Body of pancreas (tissue), 4 donors: ENCODE results near the gene ASTN2. TPM values are rescaled to one million over a fixed set of nuclear protein-coding genes. Genes with fewer than 3 reads are reported as not detected.

Experiments used
- ATAC-seq: fragments of 150-250 bp; one replicate; pipeline ENCODE4 v1.9.1; 2016
- DNase-seq, 4 donors: peaks; one replicate each; pipeline ENCODE4 v3.0.0-alpha.2; 2019
- H3K27ac ChIP-seq, 4 donors: fragments of 200-600 bp; sonication (generic); 1 replicate in 3 of 4; 2 replicates in 1 of 4; pipeline versions ENCODE4 v1.5.1 to v1.6.1; 2016 to 2019; ENCODE audit warnings: mild to moderate bottlenecking in 1 of 4, mixed read lengths in 1 of 4, moderate library complexity in 1 of 4
- H3K27me3 ChIP-seq, 2 donors: fragments of 200-600 bp; sonication (generic); one replicate each; pipeline ENCODE4 v1.6.0; 2016; ENCODE audit warnings: mild to moderate bottlenecking in 1 of 2
- H3K36me3 ChIP-seq, 2 donors: fragments of 200-600 bp; sonication (generic); replicated peaks in 1 of 2; 2 replicates each; pipeline ENCODE4 v1.5.1; 2016; ENCODE audit warnings: low read depth in 2 of 2; ENCODE audit not compliant: insufficient read depth in 1 of 2
- H3K4me1 ChIP-seq: fragments of 200-600 bp; sonication (generic); one replicate; pipeline ENCODE4 v1.6.0; 2016
- H3K4me3 ChIP-seq, 2 donors: fragments of 200-600 bp; sonication (generic); 1 replicate in 1 of 2; 2 replicates in 1 of 2; pipeline ENCODE4 v1.5.1; 2016 to 2019
- H3K9me3 ChIP-seq, 3 donors: fragments of 200-600 bp; sonication (generic); 1 replicate in 2 of 3; 2 replicates in 1 of 3; pipeline ENCODE4 v1.5.1; 2016
- POLR2A ChIP-seq, 3 donors: fragments of 450-650 bp; IDR thresholded peaks; one replicate each; pipeline ENCODE4 v1.6.1; 2016; ENCODE audit warnings: antibody characterized with exemption in 3 of 3, mild to moderate bottlenecking in 2 of 3
- WGBS, 2 donors: methylation state at CpG; one replicate each; pipeline ENCODE4 v1.1.5; 2017; 5-methylcytosine and 5-hydroxymethylcytosine counted together
- intact Hi-C: fragments of 100-400 bp; cut with DNase I; formaldehyde crosslinking; loops from one replicate; pipeline ENCODE4 v1.15.1; 2023
- total RNA-seq, 2 donors: library from RNA; depleted of rRNA; stranded (reverse); fragments of >200 nt; gene quantifications; one replicate each; pipeline ENCODE4 v1.1.0, GENCODE V29; 2016
- TF ChIP-seq, protein P1 (sequence below), 7 experiments: fragments of 450-650 bp in 4 of 7; fragments of 200-600 bp in 3 of 7; sonication (generic) in 3 of 7; IDR thresholded peaks; one replicate each; pipeline ENCODE4 v1.5.1; 2016 to 2019; ENCODE audit warnings: antibody characterized with exemption in 7 of 7

Gene ASTN2
- total RNA-seq, 2 donors from 2014 or later = 8.2 to 9.6 TPM

DNA sequence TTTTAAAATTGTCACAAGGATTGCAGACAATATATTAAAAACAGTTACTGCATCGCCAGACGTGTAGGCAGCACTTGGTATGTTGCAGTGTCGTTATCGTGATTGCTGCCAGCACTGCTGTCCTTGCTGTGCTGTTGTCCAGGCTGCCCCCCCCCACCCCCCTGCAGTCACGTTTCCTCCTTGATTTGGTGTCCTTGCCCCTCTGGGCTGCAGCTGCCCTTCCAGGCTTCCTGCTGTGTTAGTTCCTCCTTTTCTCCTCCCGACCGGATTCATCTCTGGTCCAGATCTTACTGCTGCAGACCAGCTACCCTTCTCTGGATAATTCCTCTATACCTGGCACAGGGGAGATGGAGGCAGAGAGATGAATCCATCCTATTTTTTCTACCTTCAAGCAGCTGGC is 428.8 kb downstream of the ASTN2 start:
- H3K36me3 ChIP-seq = no peaks in the 10 kb centered on the region
- no peak for ATAC-seq
- DNase-seq = no peak
- WGBS, 2 donors = 47 to 54% methylated on average over 6 to 7 of the region's 7 CpGs
- no peaks in the 10 kb centered on the region for H3K4me1 ChIP-seq
- no peaks in the 10 kb centered on the region for H3K27me3 ChIP-seq
- no peak for TF ChIP-seq POLR2A (IDR thresholded peaks at IDR 0.05)
- TF ChIP-seq, protein P1, sequence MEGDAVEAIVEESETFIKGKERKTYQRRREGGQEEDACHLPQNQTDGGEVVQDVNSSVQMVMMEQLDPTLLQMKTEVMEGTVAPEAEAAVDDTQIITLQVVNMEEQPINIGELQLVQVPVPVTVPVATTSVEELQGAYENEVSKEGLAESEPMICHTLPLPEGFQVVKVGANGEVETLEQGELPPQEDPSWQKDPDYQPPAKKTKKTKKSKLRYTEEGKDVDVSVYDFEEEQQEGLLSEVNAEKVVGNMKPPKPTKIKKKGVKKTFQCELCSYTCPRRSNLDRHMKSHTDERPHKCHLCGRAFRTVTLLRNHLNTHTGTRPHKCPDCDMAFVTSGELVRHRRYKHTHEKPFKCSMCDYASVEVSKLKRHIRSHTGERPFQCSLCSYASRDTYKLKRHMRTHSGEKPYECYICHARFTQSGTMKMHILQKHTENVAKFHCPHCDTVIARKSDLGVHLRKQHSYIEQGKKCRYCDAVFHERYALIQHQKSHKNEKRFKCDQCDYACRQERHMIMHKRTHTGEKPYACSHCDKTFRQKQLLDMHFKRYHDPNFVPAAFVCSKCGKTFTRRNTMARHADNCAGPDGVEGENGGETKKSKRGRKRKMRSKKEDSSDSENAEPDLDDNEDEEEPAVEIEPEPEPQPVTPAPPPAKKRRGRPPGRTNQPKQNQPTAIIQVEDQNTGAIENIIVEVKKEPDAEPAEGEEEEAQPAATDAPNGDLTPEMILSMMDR (IDR thresholded peaks at IDR 0.05) = no peak
- H3K27ac ChIP-seq = no peak overlapping the region
- H3K9me3 ChIP-seq = no peaks in the 10 kb centered on the region
- intact Hi-C loops = no loop called here
- H3K4me3 ChIP-seq = no peak overlapping the region

- ATAC-seq = no peak
- no peaks in the 10 kb centered on the region for H3K4me1 ChIP-seq
- no peak for TF ChIP-seq POLR2A (IDR thresholded peaks at IDR 0.05)
- TF ChIP-seq, protein P1 (IDR thresholded peaks at IDR 0.05) = no peak
- no peaks in the 10 kb centered on the region for H3K9me3 ChIP-seq
- H3K4me3 ChIP-seq = no peak overlapping the region
- no peak overlapping the region for H3K27ac ChIP-seq
- intact Hi-C loops = no loop called here
- H3K27me3 ChIP-seq = no peaks in the 10 kb centered on the region
- H3K36me3 ChIP-seq = no peaks in the 10 kb centered on the region
- DNase-seq = no peak
- WGBS, 2 donors = 67 to 72% methylated on average over 4 of the region's 4 CpGs
These were observed 429.3 kb downstream of the ASTN2 start for GRCh38 chr9:116985596-116985995.

GRCh38 chr9:116984111-116984510 is 430.7 kb downstream of the ASTN2 start:
- no peak overlapping the region for H3K4me3 ChIP-seq
- no peaks in the 10 kb centered on the region for H3K36me3 ChIP-seq
- ATAC-seq (no peak), DNase-seq (no peak)
- 53 to 59% methylated on average over 2 of the region's 2 CpGs for WGBS, 2 donors
- no peaks in the 10 kb centered on the region for H3K9me3 ChIP-seq
- intact Hi-C loops = no loop called here
- TF ChIP-seq, protein P1 (IDR thresholded peaks at IDR 0.05) = no peak
- TF ChIP-seq POLR2A (IDR thresholded peaks at IDR 0.05) = no peak
- no peak overlapping the region for H3K27ac ChIP-seq
- H3K27me3 ChIP-seq = no peaks in the 10 kb centered on the region
- H3K4me1 ChIP-seq = no peaks in the 10 kb centered on the region

DNA sequence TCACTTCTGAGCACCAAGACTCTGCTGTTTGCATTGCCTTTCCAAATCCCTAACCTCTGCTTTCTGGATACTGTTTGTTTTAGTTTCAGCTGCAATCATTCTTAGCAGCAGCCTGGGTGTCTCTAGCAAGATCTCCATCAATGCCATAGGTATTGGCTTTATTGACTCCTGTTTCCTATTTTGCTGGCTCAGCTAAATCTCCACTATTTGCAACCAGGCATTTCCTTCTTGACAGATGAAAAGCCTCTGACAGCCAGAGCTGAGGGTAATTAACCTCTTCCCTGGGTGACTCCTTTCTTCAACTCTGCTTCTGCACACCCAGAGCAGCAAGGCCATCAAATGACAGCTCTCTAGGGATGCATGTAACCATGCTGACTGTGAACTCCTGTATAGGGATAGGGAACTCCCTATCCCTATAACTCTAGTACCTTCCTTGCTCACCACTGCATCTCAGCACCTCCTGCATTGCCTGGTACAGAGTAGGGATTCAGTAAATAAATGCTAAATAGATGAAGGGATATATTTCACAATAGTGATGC is 434.2 kb downstream of the ASTN2 start:
- H3K36me3 ChIP-seq = no peaks in the 10 kb centered on the region
- DNase-seq (no peak), ATAC-seq (no peak)
- H3K9me3 ChIP-seq = no peaks in the 10 kb centered on the region
- no peak overlapping the region for H3K27ac ChIP-seq
- no peak overlapping the region for H3K4me3 ChIP-seq
- H3K27me3 ChIP-seq = no peaks in the 10 kb centered on the region
- H3K4me1 ChIP-seq = no peaks in the 10 kb centered on the region
- TF ChIP-seq POLR2A (IDR thresholded peaks at IDR 0.05) = no peak
- TF ChIP-seq, protein P1 (IDR thresholded peaks at IDR 0.05) = no peak
- intact Hi-C loops = no loop called here

- H3K27me3 ChIP-seq = no peaks in the 10 kb centered on the region
- TF ChIP-seq POLR2A (IDR thresholded peaks at IDR 0.05) = no peak
- no peak overlapping the region for H3K4me3 ChIP-seq
- intact Hi-C loops = no loop called here
- H3K9me3 ChIP-seq = no peaks in the 10 kb centered on the region
- no peaks in the 10 kb centered on the region for H3K36me3 ChIP-seq
- WGBS, 2 donors = 39 to 58% methylated on average over 2 of the region's 2 CpGs
- DNase-seq (no peak), ATAC-seq (no peak)
- H3K27ac ChIP-seq = no peak overlapping the region
- H3K4me1 ChIP-seq = no peaks in the 10 kb centered on the region
These were observed 435.4 kb downstream of the ASTN2 start for GRCh38 chr9:116979456-116979855.
